ENCODE measurements around the gene RAP2A. TPM values are rescaled to one million over a fixed set of nuclear protein-coding genes. Genes with fewer than 3 reads are reported as not detected.

Gene RAP2A
- total RNA-seq, 4 donors from 2014 or later, result 32.4 to 45.7 (median 33.5) TPM

GRCh38 chr13:97438856-97439595 is 5.1 kb downstream of the RAP2A start:
- Histone ChIP-seq H3K4me1 (peaks cover 0 to 72% (median 14%) of the 10 kb centered on the region in 4 donors), H3K36me3 (peaks cover 0 to 3% (median 0%) of the 10 kb centered on the region in 3 donors), H3K4me3 (no peak overlapping the region), H3K27me3 (no peaks in the 10 kb centered on the region), H3K27ac (no peak overlapping the region), H3K9me3 (no peaks in the 10 kb centered on the region)
- TF ChIP-seq POLR2A (IDR thresholded peaks at IDR 0.05) (no peak), EP300 (IDR thresholded peaks at IDR 0.05) (no peak), CTCF (IDR thresholded peaks at IDR 0.05) (no peak)
- DNase-seq (ENCODE audit: low spot score in 2 of 2), result no peak
- 62 to 64% methylated on average over 3 of the region's 3 CpGs for WGBS, 2 donors

- no peak overlapping the region for H3K27ac ChIP-seq
- TF ChIP-seq EP300 (IDR thresholded peaks at IDR 0.05) (no peak), POLR2A (IDR thresholded peaks at IDR 0.05) (no peak), CTCF (IDR thresholded peaks at IDR 0.05) (no peak)
- H3K4me1 ChIP-seq, result peaks cover 0 to 69% (median 14%) of the 10 kb centered on the region in 4 donors
- 43% methylated on average over 2 of the region's 2 CpGs for WGBS, 2 donors
- DNase-seq (ENCODE audit: low spot score in 2 of 2), result no peak
- no peak overlapping the region for H3K4me3 ChIP-seq
- H3K36me3 ChIP-seq, result peaks cover 0 to 13% (median 0%) of the 10 kb centered on the region in 3 donors
- H3K9me3 ChIP-seq, result no peaks in the 10 kb centered on the region
- H3K27me3 ChIP-seq, result no peaks in the 10 kb centered on the region
These were observed 6.7 kb downstream of the RAP2A start for GRCh38 chr13:97440598-97441170.

- Histone ChIP-seq H3K27me3 (no peaks in the 10 kb centered on the region), H3K27ac (no peak overlapping the region), H3K9me3 (no peaks in the 10 kb centered on the region), H3K4me3 (no peak overlapping the region), H3K36me3 (peaks cover 0 to 15% (median 0%) of the 10 kb centered on the region in 3 donors), H3K4me1 (peaks cover 0 to 62% (median 12%) of the 10 kb centered on the region in 4 donors)
- TF ChIP-seq CTCF (IDR thresholded peaks at IDR 0.05) (no peak), POLR2A (IDR thresholded peaks at IDR 0.05) (no peak), EP300 (IDR thresholded peaks at IDR 0.05) (no peak)
- no peak for DNase-seq (ENCODE audit: low spot score in 2 of 2)
These were observed 7.4 kb downstream of the RAP2A start for GRCh38 chr13:97441368-97441767.

GRCh38 chr13:97445522-97446187 is 11.7 kb downstream of the RAP2A start:
- no peak for TF ChIP-seq EP300 (IDR thresholded peaks at IDR 0.05)
- no peak for DNase-seq (ENCODE audit: low spot score in 2 of 2)
- no peaks in the 10 kb centered on the region for H3K9me3 ChIP-seq
- H3K27ac ChIP-seq, result no peak overlapping the region
- peaks cover 0 to 24% (median 0%) of the 10 kb centered on the region in 3 donors for H3K36me3 ChIP-seq
- no peaks in the 10 kb centered on the region for H3K27me3 ChIP-seq
- peaks cover 0 to 27% (median 4%) of the 10 kb centered on the region in 4 donors for H3K4me1 ChIP-seq
- no peak overlapping the region for H3K4me3 ChIP-seq

GRCh38 chr13:97446448-97446847 is 12.5 kb downstream of the RAP2A start:
- Histone ChIP-seq H3K27ac (no peak overlapping the region), H3K36me3 (peaks cover 0 to 24% (median 0%) of the 10 kb centered on the region in 3 donors), H3K4me1 (peaks cover 0 to 23% (median 5%) of the 10 kb centered on the region in 4 donors), H3K27me3 (no peaks in the 10 kb centered on the region), H3K4me3 (no peak overlapping the region), H3K9me3 (no peaks in the 10 kb centered on the region)
- 85 to 89% methylated on average over 5 of the region's 5 CpGs for WGBS, 2 donors
- DNase-seq (ENCODE audit: low spot score in 2 of 2), result no peak
- no peak for TF ChIP-seq POLR2A (IDR thresholded peaks at IDR 0.05)
- TF ChIP-seq EP300 (IDR thresholded peaks at IDR 0.05), result no peak
- TF ChIP-seq CTCF (IDR thresholded peaks at IDR 0.05), result no peak
